Peyer's patch (tissue), 4 donors: Measurements from ENCODE around the gene EXD3.

Source experiments
- CTCF ChIP-seq, 6 experiments: fragments of 450-650 bp in 4 of 6; fragments of 200-600 bp in 2 of 6; sonication (generic) in 1 of 6; IDR thresholded peaks; one replicate each; pipeline ENCODE4 v1.5.1; 2017 to 2019; ENCODE audit warnings: antibody characterized with exemption in 6 of 6, mild to moderate bottlenecking in 3 of 6, moderate library complexity in 1 of 6
- POLR2A ChIP-seq, 2 donors: fragments of 450-650 bp; IDR thresholded peaks; one replicate each; pipeline ENCODE4 v1.5.1; 2017; ENCODE audit warnings: antibody characterized with exemption in 2 of 2, mild to moderate bottlenecking in 2 of 2, moderate library complexity in 2 of 2

- TF ChIP-seq CTCF (IDR thresholded peaks at IDR 0.05) (peak; percentile 65 to 93 (median 82)), POLR2A (IDR thresholded peaks at IDR 0.05) (peak in 1 of 2 donors; percentile 23)
Measured at GRCh38 chr9:137445275-137445807, 22.4 kb upstream of the EXD3 start.
